A549 (cell line): ENCODE data around the gene ANKAR. TPM values are rescaled to one million over a fixed set of nuclear protein-coding genes. Genes with fewer than 3 reads are reported as not detected.
A peak's percentile ranks its signal among the peaks of the same experiment; 100 is the strongest.
"Not testable (repeated sequence)": the region's sequence is repeated elsewhere in the genome, so short reads cannot be mapped to it uniquely, and the experiment has no call there.

ENCODE experiments used
- ATAC-seq, 2 experiments: fragments of 200-7000 bp in 1 of 2; fragments of >200 bp in 1 of 2; cut with Nextera tagmentation in 1 of 2; cut with Tn5 transposase in 1 of 2; 3 replicates each; pipeline versions ENCODE4 v1.8.0 to v1.9.1; 2018 to 2020; ENCODE audit warnings: mild to moderate bottlenecking in 1 of 2, moderate library complexity in 1 of 2
- CTCF ChIA-PET: fragments of 300-600 bp; sonication (Branson Sonifier 250); formaldehyde crosslinking; extraction: SDS; loops from one replicate; lab custom pipeline; 2021; ENCODE audit warnings: antibody characterized with exemption, inconsistent platforms; lab: Yijun Ruan, JAX
- POLR2A ChIA-PET: fragments of 350-600 bp; formaldehyde crosslinking; extraction: SDS; loops from one replicate; lab custom pipeline; 2021; ENCODE audit warnings: antibody characterized with exemption, inconsistent platforms; lab: Yijun Ruan, JAX
- DNase-seq, 2 experiments: peaks; one replicate each; pipeline versions ENCODE4 v3.0.0 to v3.0.0-alpha.2; 2011 to 2016; ENCODE audit warnings: low read depth in 1 of 2, low spot score in 1 of 2
- FAIRE-seq: peaks from 2 replicates; lab custom pipeline; 2011; peaks lifted over from hg19 to GRCh38; lab: Jason Lieb, UNC
- H3K27ac ChIP-seq, 2 experiments: fragments of >200 bp; sonication (Bioruptor Twin); formaldehyde crosslinking; 3 replicates each; pipeline ENCODE4 v1.5.1; 2016 to 2017
- H3K4me1 ChIP-seq: fragments of >200 bp; sonication (Bioruptor Twin); formaldehyde crosslinking; 3 replicates; pipeline ENCODE4 v1.6.1; 2016
- H3K4me2 ChIP-seq: fragments of >200 bp; sonication (Bioruptor Twin); formaldehyde crosslinking; 3 replicates; pipeline ENCODE4 v1.6.1; 2016
- H3K4me3 ChIP-seq: fragments of >200 bp; sonication (Bioruptor Twin); formaldehyde crosslinking; 3 replicates; pipeline ENCODE4 v1.5.1; 2016
- H3K9me3 ChIP-seq: fragments of >200 bp; sonication (Bioruptor Twin); formaldehyde crosslinking; 3 replicates; pipeline ENCODE4 v1.6.1; 2016
- CBX2 ChIP-seq: fragments of 200-600 bp; sonication (generic); IDR thresholded peaks from 2 replicates; pipeline ENCODE4 v1.6.1; 2016; ENCODE audit warnings: low read depth, mild to moderate bottlenecking, borderline replicate concordance
- CHD2 ChIP-seq: fragments of 150-350 bp; IDR thresholded peaks from 2 replicates; pipeline ENCODE4 v1.6.1; 2014; ENCODE audit warnings: low read length; ENCODE audit not compliant: partially characterized antibody
- JUN ChIP-seq, 2 experiments: fragments of >200 bp; sonication (Bioruptor Twin); formaldehyde crosslinking; IDR thresholded peaks; 2 replicates in 1 of 2; 3 replicates in 1 of 2; pipeline ENCODE4 v1.6.1; 2016 to 2017
- MAX ChIP-seq: IDR thresholded peaks from 2 replicates; pipeline ENCODE4 v1.6.1; 2012
- NPAS2 ChIP-seq: fragments of 250-450 bp; sonication (Bioruptor Pico); IDR thresholded peaks from 2 replicates; pipeline ENCODE4 v1.8.0; 2022; ENCODE audit warnings: mild to moderate bottlenecking, moderate library complexity, borderline replicate concordance
- POLR2A ChIP-seq: IDR thresholded peaks from 2 replicates; pipeline ENCODE4 v1.6.1; 2012; ENCODE audit warnings: mild to moderate bottlenecking, low read length
- POLR2AphosphoS2 ChIP-seq: conservative IDR thresholded peaks from 2 replicates; pipeline ENCODE4 v1.6.1; 2012; ENCODE audit warnings: low read length, improper control_type of control experiment, inconsistent platforms
- RARB ChIP-seq: fragments of 250-450 bp; sonication (Bioruptor Pico); IDR thresholded peaks from 2 replicates; pipeline ENCODE4 v1.8.0; 2021; ENCODE audit warnings: mild to moderate bottlenecking, moderate library complexity
- RFX5 ChIP-seq: fragments of 450-650 bp; IDR thresholded peaks from 2 replicates; pipeline ENCODE4 v1.7.1; 2014; ENCODE audit warnings: antibody characterized with exemption, mild to moderate bottlenecking, moderate library complexity
- SMC3 ChIP-seq: fragments of >200 bp; sonication (Bioruptor Twin); formaldehyde crosslinking; IDR thresholded peaks from 3 replicates; pipeline ENCODE4 v1.6.1; 2018; ENCODE audit warnings: inconsistent platforms
- SREBF2 ChIP-seq: fragments of 450-650 bp; IDR thresholded peaks from 2 replicates; pipeline ENCODE4 v1.6.1; 2014; ENCODE audit warnings: mild to moderate bottlenecking, moderate library complexity
- USF2 ChIP-seq: fragments of 450-650 bp; IDR thresholded peaks from 2 replicates; pipeline ENCODE4 v1.6.1; 2014; ENCODE audit warnings: antibody characterized with exemption
- ZFP36 ChIP-seq: fragments of 450-650 bp; IDR thresholded peaks from 2 replicates; pipeline ENCODE4 v1.6.1; 2014; ENCODE audit warnings: borderline replicate concordance; ENCODE audit not compliant: partially characterized antibody
- ZSCAN20 ChIP-seq: fragments of 250-450 bp; sonication (Bioruptor Pico); IDR thresholded peaks from 2 replicates; pipeline ENCODE4 v1.8.0; 2022; ENCODE audit warnings: mild to moderate bottlenecking, moderate library complexity
- WGBS: methylation state at CpG from one replicate; pipeline ENCODE4 v1.1.6; 2017; ENCODE audit errors: missing lambda C conversion rate; 5-methylcytosine and 5-hydroxymethylcytosine counted together
- polyA plus RNA-seq, 4 experiments: library from polyadenylated mRNA; depleted of rRNA in 3 of 4; stranded (reverse); fragments of >200 nt; fragmentation: RNase III in 1 of 4; extraction: RNeasy Plus Mini Kit Qiagen cat#74134 plus additional on column Dnase treatment in 1 of 4; gene quantifications; 2 replicates in 3 of 4; 3 replicates in 1 of 4; pipeline ENCODE4 v1.2.3, GENCODE V29; 2011 to 2017
- TF ChIP-seq, protein P1 (sequence below): fragments of 200-600 bp; sonication (generic); IDR thresholded peaks from 2 replicates; pipeline ENCODE4 v1.6.1; 2016; ENCODE audit warnings: antibody characterized with exemption, mild to moderate bottlenecking, moderate library complexity
- TF ChIP-seq, protein P2 (sequence below): IDR thresholded peaks from 2 replicates; pipeline ENCODE4 v1.6.1; 2012; ENCODE audit warnings: low read depth, borderline replicate concordance
- TF ChIP-seq, protein P3 (sequence below): fragments of 250-450 bp; sonication (Bioruptor Pico); IDR thresholded peaks from 2 replicates; pipeline ENCODE4 v1.5.0; 2021; ENCODE audit warnings: mild to moderate bottlenecking, moderate library complexity, borderline replicate concordance

ANKAR gene
- polyA plus RNA-seq, 2 of the 4 experiments (the other 2 are of a cell fraction): 2.2 to 4.8 TPM

GRCh38 chr2:189661148-189661956, 13.1 kb upstream of the ANKAR start, which contains the start of gene ASNSD1 (continued):
- no peak for TF ChIP-seq RFX5
- TF ChIP-seq, protein P1, sequence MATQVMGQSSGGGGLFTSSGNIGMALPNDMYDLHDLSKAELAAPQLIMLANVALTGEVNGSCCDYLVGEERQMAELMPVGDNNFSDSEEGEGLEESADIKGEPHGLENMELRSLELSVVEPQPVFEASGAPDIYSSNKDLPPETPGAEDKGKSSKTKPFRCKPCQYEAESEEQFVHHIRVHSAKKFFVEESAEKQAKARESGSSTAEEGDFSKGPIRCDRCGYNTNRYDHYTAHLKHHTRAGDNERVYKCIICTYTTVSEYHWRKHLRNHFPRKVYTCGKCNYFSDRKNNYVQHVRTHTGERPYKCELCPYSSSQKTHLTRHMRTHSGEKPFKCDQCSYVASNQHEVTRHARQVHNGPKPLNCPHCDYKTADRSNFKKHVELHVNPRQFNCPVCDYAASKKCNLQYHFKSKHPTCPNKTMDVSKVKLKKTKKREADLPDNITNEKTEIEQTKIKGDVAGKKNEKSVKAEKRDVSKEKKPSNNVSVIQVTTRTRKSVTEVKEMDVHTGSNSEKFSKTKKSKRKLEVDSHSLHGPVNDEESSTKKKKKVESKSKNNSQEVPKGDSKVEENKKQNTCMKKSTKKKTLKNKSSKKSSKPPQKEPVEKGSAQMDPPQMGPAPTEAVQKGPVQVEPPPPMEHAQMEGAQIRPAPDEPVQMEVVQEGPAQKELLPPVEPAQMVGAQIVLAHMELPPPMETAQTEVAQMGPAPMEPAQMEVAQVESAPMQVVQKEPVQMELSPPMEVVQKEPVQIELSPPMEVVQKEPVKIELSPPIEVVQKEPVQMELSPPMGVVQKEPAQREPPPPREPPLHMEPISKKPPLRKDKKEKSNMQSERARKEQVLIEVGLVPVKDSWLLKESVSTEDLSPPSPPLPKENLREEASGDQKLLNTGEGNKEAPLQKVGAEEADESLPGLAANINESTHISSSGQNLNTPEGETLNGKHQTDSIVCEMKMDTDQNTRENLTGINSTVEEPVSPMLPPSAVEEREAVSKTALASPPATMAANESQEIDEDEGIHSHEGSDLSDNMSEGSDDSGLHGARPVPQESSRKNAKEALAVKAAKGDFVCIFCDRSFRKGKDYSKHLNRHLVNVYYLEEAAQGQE: peak; percentile 80
- peak; percentile 95 for TF ChIP-seq POLR2A
- TF ChIP-seq, protein P2, sequence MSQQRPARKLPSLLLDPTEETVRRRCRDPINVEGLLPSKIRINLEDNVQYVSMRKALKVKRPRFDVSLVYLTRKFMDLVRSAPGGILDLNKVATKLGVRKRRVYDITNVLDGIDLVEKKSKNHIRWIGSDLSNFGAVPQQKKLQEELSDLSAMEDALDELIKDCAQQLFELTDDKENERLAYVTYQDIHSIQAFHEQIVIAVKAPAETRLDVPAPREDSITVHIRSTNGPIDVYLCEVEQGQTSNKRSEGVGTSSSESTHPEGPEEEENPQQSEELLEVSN: peak; percentile 40
- TF ChIP-seq CHD2: peak; percentile 85
- TF ChIP-seq POLR2AphosphoS2: no peak
- TF ChIP-seq SMC3: peak; percentile 93
- TF ChIP-seq, protein P3, sequence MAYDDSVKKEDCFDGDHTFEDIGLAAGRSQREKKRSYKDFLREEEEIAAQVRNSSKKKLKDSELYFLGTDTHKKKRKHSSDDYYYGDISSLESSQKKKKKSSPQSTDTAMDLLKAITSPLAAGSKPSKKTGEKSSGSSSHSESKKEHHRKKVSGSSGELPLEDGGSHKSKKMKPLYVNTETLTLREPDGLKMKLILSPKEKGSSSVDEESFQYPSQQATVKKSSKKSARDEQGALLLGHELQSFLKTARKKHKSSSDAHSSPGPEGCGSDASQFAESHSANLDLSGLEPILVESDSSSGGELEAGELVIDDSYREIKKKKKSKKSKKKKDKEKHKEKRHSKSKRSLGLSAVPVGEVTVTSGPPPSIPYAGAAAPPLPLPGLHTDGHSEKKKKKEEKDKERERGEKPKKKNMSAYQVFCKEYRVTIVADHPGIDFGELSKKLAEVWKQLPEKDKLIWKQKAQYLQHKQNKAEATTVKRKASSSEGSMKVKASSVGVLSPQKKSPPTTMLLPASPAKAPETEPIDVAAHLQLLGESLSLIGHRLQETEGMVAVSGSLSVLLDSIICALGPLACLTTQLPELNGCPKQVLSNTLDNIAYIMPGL (CRISPR knock-in tag): 0 out of 2 replicates have a peak, but pooled peaks have one; percentile 41
- TF ChIP-seq ZFP36: no peak

DNA sequence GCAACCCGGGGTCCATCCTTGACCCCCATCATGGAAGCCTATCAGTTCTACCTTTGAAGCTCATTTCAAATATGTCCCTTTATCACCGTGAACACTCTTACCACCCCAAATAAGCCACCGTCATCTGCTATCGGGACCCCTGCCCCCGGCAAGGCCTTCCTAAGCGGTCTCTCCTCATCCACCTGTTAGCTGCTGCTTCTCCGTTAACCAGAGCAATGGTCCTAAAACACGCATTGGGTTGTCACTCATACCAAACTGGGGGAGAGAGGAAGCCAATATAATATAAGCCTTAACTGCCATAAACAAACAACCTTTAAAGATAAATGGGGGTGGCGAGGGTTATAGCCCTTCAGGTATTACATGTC, 12.5 kb upstream of the ANKAR start:
- no peak for DNase-seq
- no peaks in the 10 kb centered on the region for H3K9me3 ChIP-seq
- peaks cover 13% of the 10 kb centered on the region for H3K4me1 ChIP-seq
- ATAC-seq: peak in 1 of 2 experiments; percentile 4; a peak in 2 of 6 replicates
- peak overlapping the region; percentile 78 for H3K4me3 ChIP-seq
- peak overlapping the region; percentile 88 to 93 for H3K27ac ChIP-seq
- H3K4me2 ChIP-seq: peak overlapping the region; percentile 87
- TF ChIP-seq NPAS2 (CRISPR knock-in tag) (no peak), CBX2 (no peak), POLR2AphosphoS2 (no peak)
- FAIRE-seq: no peak
- WGBS: 15% methylated on average over 9 of the region's 9 CpGs
- POLR2A ChIA-PET: no interaction called here
- CTCF ChIA-PET: interaction anchor here (0.5 to 6.3 kb wide), 12 partner anchors 11 to 409 kb away, joined by 3 to 72 read pairs (median 4); partner anchors contain the start of gene ANKAR

DNA sequence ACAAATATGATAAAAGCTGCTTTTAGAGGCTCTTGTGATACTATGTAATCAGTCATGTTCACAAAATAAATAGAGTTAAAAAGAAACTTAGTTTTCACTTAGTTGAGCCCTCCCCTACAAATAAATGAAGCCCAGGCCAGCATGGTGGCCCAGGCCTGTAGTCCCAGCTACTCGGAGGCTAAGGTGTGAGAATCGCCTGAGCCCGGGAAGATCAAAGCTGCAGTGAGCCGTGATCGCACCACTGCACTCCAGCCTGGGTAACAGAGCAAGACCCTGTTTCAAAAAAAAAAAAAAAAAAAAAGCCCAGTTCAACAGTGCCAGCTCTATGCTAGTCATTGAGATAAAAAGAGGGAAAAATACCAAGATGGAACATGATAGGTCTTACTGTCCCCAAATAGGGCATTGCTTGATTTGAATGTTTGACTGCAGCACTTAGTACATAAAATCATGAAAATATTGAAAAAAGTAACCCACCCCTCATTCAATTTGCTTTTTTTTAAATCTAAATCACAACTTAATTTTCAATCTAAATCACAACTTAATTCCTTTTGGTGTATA, 11.7 kb upstream of the ANKAR start:
- TF ChIP-seq SREBF2: no peak
- TF ChIP-seq ZSCAN20 (CRISPR knock-in tag): no peak
- TF ChIP-seq MAX: no peak
- TF ChIP-seq USF2: no peak
- TF ChIP-seq RARB (CRISPR knock-in tag): no peak
- TF ChIP-seq JUN (IDR thresholded peaks at IDR 0.05): no peak
- TF ChIP-seq, all 56 proteins: peak for 0
- Histone ChIP-seq H3K4me3 (peak overlapping the region; percentile 78), H3K9me3 (no peaks in the 10 kb centered on the region), H3K27ac (no peak overlapping the region), H3K4me2 (peak overlapping the region; percentile 87), H3K4me1 (peaks cover 13% of the 10 kb centered on the region)
- ChIA-PET CTCF (interaction anchor here (0.9 to 6.3 kb wide), 4 partner anchors 10 to 408 kb away, joined by 4 to 72 read pairs (median 14); partner anchors contain the start of gene ANKAR), POLR2A (no interaction called here)
- WGBS: 91% methylated on average over 5 of the region's 5 CpGs
- ATAC-seq (no peak), DNase-seq (no peak), FAIRE-seq (no peak)

GRCh38 chr2:189663319-189663718, 11.2 kb upstream of the ANKAR start:
- H3K4me2 ChIP-seq, H3K9me3 ChIP-seq, H3K4me3 ChIP-seq, ATAC-seq, H3K27ac ChIP-seq, DNase-seq, FAIRE-seq: not testable (repeated sequence)
- ChIA-PET POLR2A (interaction anchor here (1.4 kb wide), 1 partner anchor 11 kb away, joined by 4 read pairs; no protein-coding TSS in a partner anchor), CTCF (interaction anchor here (0.9 to 2.8 kb wide), 3 partner anchors 11 to 35 kb away, joined by 4 to 19 read pairs (median 13); partner anchors contain the start of gene ANKAR)
- H3K4me1 ChIP-seq: peaks cover 13% of the 10 kb centered on the region
- WGBS: 93% methylated on average over 12 of the region's 12 CpGs
